WERI-Rb-1 (cell line): ENCODE measurements around the gene TUBE1.

Experiments used
- DNase-seq: peaks from one replicate; pipeline ENCODE4 v3.0.0-alpha.2; 2020
- H3K27ac ChIP-seq: fragments of 250-450 bp; sonication (Bioruptor Pico); 2 replicates; pipeline ENCODE4 v1.5.1; 2020; ENCODE audit warnings: mild to moderate bottlenecking, moderate library complexity
- H3K27me3 ChIP-seq: fragments of 250-450 bp; sonication (Bioruptor Pico); 2 replicates; pipeline ENCODE4 v1.5.1; 2021; ENCODE audit warnings: mild to moderate bottlenecking, low read depth, moderate library complexity; ENCODE audit not compliant: insufficient read depth, severe bottlenecking
- H3K36me3 ChIP-seq: fragments of 250-450 bp; sonication (Bioruptor Pico); 2 replicates; pipeline ENCODE4 v1.5.1; 2020; ENCODE audit warnings: mild to moderate bottlenecking, moderate library complexity
- H3K4me3 ChIP-seq: 2 replicates; pipeline ENCODE4 v1.5.1; 2011; ENCODE audit warnings: low read depth, mild to moderate bottlenecking, control low read depth, low read length
- H3K9me3 ChIP-seq: fragments of 250-450 bp; sonication (Bioruptor Pico); 2 replicates; pipeline ENCODE4 v1.5.1; 2021; ENCODE audit warnings: mild to moderate bottlenecking, moderate library complexity; ENCODE audit not compliant: severe bottlenecking
- CTCF ChIP-seq: IDR thresholded peaks from 2 replicates; pipeline ENCODE4 v1.5.1; 2011; ENCODE audit warnings: low read depth, mild to moderate bottlenecking, control low read depth, inconsistent platforms, low read length

Gene TUBE1

DNA sequence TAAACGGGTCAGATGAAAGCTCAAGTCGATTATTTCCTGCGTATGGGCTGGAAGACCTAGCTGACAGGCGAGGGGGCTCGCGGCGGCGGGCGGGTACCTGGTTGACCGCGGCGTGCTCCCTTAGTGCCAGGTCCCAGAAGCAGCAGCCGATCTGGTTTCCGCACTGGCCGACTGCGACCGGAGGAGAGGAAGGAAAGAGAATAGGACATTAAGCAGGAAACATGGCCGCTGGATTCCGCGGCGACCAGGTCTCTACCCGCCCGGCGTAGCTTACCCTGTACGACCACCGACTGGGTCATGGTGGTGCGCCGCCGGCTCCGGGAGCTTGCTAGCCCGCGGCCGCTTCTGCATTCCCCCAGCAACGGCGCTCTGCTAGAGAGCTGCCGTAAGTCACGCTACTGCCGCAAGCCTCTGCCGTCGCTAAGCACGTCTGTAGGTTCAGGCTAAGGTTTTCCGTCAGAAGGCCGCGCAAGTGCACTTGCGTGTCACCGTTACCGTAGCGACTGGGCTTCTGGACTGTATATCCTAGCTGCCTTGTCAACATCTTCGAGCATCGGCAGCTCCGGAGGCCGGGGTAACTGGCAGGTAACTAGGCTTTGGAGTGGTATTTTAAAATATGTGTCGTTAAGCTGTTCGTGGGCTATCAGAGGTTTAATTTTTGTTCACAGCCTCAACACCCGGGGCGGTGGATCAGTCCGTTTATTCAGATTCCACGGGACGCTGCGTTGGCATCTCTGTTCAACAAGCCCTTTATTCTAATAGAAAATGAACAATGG, at the start of gene TUBE1, which contains the start of gene FAM229B:
Gene TUBE1 (minus strand): TSS at position 347 of the 776 bp plus-strand sequence. CDS start 48 bp downstream, at position 299.
Gene FAM229B (plus strand): TSS at position 456 of the 776 bp plus-strand sequence. CDS start 11,693 bp downstream, outside the sequence.
- Histone ChIP-seq H3K4me3 (peak within 1 kb of the TSS; percentile 99), H3K27me3 (no peaks in the 10 kb centered on the region), H3K27ac (peak within 1 kb of the TSS; percentile 73), H3K9me3 (no peaks in the 10 kb centered on the region), H3K36me3 (peaks cover 7% of the 10 kb centered on the region)
- peak; percentile 94 for DNase-seq
- no peak for TF ChIP-seq CTCF

DNA sequence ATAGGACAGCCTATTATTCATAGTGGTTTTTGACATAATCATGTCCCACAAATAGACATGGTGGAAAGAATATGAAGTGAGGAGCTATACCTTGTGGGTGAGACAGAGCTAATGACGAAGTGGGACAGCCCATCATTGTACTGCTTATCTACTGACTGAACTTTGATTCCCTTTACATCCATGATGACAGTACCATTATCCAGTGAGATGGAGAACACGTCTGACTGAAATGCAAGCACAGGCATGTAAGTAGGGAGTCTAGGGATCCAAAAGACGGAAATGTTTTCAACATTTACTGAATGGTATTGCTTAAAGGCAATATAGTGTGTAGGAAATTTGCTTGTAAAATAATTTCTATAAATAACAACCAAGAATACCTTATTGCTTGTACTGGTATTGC, 43.6 kb upstream of the TUBE1 start:
- Histone ChIP-seq H3K9me3 (no peaks in the 10 kb centered on the region), H3K27ac (no peak overlapping the region), H3K27me3 (no peaks in the 10 kb centered on the region), H3K36me3 (no peaks in the 10 kb centered on the region), H3K4me3 (no peak overlapping the region)
- TF ChIP-seq CTCF: no peak
- no peak for DNase-seq

DNA sequence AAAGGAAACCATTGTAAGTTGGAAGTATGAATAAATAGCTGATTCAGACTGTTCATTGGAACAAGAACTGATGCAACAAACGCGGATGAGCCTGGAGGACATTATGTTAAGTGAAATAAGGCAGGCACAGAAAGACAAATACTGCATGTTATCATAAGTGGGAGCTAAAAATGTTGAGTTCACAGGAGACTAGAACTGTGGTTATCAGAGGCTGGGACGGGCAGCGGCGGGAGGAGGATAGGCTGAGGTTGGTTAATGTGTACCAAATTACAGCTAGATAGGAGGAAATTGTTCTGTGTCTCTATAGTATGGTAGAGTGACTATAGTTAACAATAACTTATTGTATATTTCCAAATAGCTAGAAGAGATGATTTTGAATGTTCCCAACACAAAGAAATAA, 40.9 kb upstream of the TUBE1 start:
- Histone ChIP-seq H3K36me3 (no peaks in the 10 kb centered on the region), H3K27ac (no peak overlapping the region), H3K27me3 (no peaks in the 10 kb centered on the region), H3K4me3 (no peak overlapping the region), H3K9me3 (no peaks in the 10 kb centered on the region)
- TF ChIP-seq CTCF: no peak
- no peak for DNase-seq

- Histone ChIP-seq H3K4me3 (no peak overlapping the region), H3K36me3 (no peaks in the 10 kb centered on the region), H3K27ac (peak overlapping the region; percentile 37; the same call in 1 of the 2 replicates), H3K9me3 (no peaks in the 10 kb centered on the region), H3K27me3 (no peaks in the 10 kb centered on the region)
- no peak for DNase-seq
- no peak for TF ChIP-seq CTCF
These were observed 36.7 kb upstream of the TUBE1 start for GRCh38 chr6:112123982-112124381.

- no peaks in the 10 kb centered on the region for H3K36me3 ChIP-seq
- H3K27ac ChIP-seq: peak overlapping the region; percentile 37; the same call in 1 of the 2 replicates
- no peaks in the 10 kb centered on the region for H3K27me3 ChIP-seq
- H3K9me3 ChIP-seq: no peaks in the 10 kb centered on the region
- DNase-seq: no peak
- H3K4me3 ChIP-seq: no peak overlapping the region
- TF ChIP-seq CTCF: no peak
These were observed 35.5 kb upstream of the TUBE1 start for GRCh38 chr6:112122756-112123155.
